Measurements from ENCODE around the gene FZD7. TPM values are rescaled to one million over a fixed set of nuclear protein-coding genes. Genes with fewer than 3 reads are reported as not detected.

FZD7 gene
- total and polyA plus RNA-seq, 10 of the 15 experiments (the other 5 are each of a cell fraction or from before 2014, with no cell fraction given), result 0.24 to 2.4 (median 0.75) TPM

DNA sequence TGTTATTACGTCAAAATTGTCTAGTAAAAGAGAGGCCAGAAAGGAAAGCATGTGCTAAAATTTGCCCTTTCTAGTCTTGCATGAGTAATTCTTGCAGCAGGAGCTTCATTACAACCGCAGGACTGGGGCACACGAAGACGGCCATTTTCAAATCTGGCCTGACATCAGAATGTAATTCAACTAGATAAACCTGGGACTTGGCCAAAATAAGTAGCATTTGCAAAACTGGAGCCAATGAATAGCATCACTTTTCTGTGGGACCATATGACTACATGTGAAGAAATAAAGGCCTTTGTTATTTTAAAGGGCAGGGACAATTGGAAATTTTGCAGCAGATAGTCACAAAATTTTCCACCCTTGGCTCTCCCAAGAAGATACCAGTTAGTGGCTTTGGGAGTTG, 3.0 kb upstream of the FZD7 start (continued):
- TF ChIP-seq, protein P1, sequence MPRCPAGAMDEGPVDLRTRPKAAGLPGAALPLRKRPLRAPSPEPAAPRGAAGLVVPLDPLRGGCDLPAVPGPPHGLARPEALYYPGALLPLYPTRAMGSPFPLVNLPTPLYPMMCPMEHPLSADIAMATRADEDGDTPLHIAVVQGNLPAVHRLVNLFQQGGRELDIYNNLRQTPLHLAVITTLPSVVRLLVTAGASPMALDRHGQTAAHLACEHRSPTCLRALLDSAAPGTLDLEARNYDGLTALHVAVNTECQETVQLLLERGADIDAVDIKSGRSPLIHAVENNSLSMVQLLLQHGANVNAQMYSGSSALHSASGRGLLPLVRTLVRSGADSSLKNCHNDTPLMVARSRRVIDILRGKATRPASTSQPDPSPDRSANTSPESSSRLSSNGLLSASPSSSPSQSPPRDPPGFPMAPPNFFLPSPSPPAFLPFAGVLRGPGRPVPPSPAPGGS (IDR thresholded peaks at IDR 0.05; ENCODE audit: borderline replicate concordance, insufficient read depth, low read depth, low read length, poor library complexity, severe bottlenecking), result no peak

- intact Hi-C loops (cut with micrococcal nuclease; ENCODE audit: unreplicated experiment) (no loop called here), in situ Hi-C loops (cut with MboI) (no loop called here)
- H3K9ac ChIP-seq (ENCODE audit: control insufficient read depth, insufficient read depth, low read length), result no peak overlapping the region
- DNase-seq (ENCODE audit: low read depth, low spot score), result no peak
- H3K36me3 ChIP-seq (ENCODE audit: control insufficient read depth in 2 of 2, insufficient read depth in 2 of 2, low read length in 1 of 2), result no peaks in the 10 kb centered on the region
- no TSS peak for BruUV-seq (replicated peaks)
- FAIRE-seq, result no peak
- H3K27ac ChIP-seq (ENCODE audit: control insufficient read depth, insufficient read depth), result no peak overlapping the region
- no peak for ATAC-seq
- H3K4me3 ChIP-seq, result no peak overlapping the region
- no peaks in the 10 kb centered on the region for H3K4me1 ChIP-seq (ENCODE audit: control insufficient read depth, insufficient read depth, low read length)
- CTCF ChIA-PET, result interaction anchor here (0.9 to 1.1 kb wide), 3 partner anchors 25 to 27 kb away, joined by 3 to 4 read pairs (median 4); no protein-coding TSS in a partner anchor
- H2AFZ ChIP-seq (ENCODE audit: control insufficient read depth, low read depth, low read length), result no peak overlapping the region
- H4K20me1 ChIP-seq (ENCODE audit: control insufficient read depth, insufficient read depth), result no peaks in the 10 kb centered on the region
- SMC1A ChIA-PET (ENCODE audit: uncharacterized antibody, unreplicated experiment), result interaction anchor here (1.6 to 2.1 kb wide), 2 partner anchors 17 to 26 kb away, joined by 4 to 9 read pairs; no protein-coding TSS in a partner anchor
- H3K79me2 ChIP-seq (ENCODE audit: control insufficient read depth, insufficient read depth, low read length), result no peaks in the 10 kb centered on the region
- no peak for TF ChIP-seq NBN (IDR thresholded peaks at IDR 0.05)
- no peak for TF ChIP-seq EED (IDR thresholded peaks at IDR 0.05; ENCODE audit: low read depth)
- TF ChIP-seq SREBF1 (IDR thresholded peaks at IDR 0.05; ENCODE audit: low read length), result no peak
- POLR2A ChIA-PET, result interaction anchor here (0.7 kb wide), 1 partner anchor 12 kb away, joined by 4 read pairs; no protein-coding TSS in a partner anchor
- H3K27me3 ChIP-seq (replicated peaks in 1 of 2; ENCODE audit: control insufficient read depth in 2 of 2, insufficient read depth in 2 of 2, low read length in 1 of 2), result peaks cover 0 to 11% of the 10 kb centered on the region in 2 experiments; a peak in 2 of 4 replicates
- RAD21 ChIA-PET (ENCODE audit: unreplicated experiment), result no interaction called here
- H3K4me2 ChIP-seq (ENCODE audit: control insufficient read depth, insufficient read depth), result no peak overlapping the region
- 40% methylated on average over 4 of the region's 4 CpGs for WGBS (ENCODE audit: insufficient coverage, insufficient replicate concordance, low lambda C conversion rate, missing lambda C conversion rate)
- H3K9me3 ChIP-seq (replicated peaks; ENCODE audit: control insufficient read depth, insufficient read depth, low read length), result no peaks in the 10 kb centered on the region; the same call in 2 of the 3 replicates
Observed at GRCh38 chr2:202031246-202031951, 2.3 kb upstream of the FZD7 start.

Measured in GM12878 (cell line).